ENCODE results near the gene KMT2D.
A peak's percentile ranks its signal among the peaks of the same experiment; 100 is the strongest.

KMT2D gene

GRCh38 chr12:49091056-49091835, 30.7 kb upstream of the KMT2D start:
- H3K23ac ChIP-seq (ENCODE audit: low read length in 2 of 2), result peak overlapping the region in 1 of 2 experiments; percentile 67
- peaks cover 70 to 82% of the 10 kb centered on the region in 2 experiments for H3K27me3 ChIP-seq (ENCODE audit: control insufficient read depth in 1 of 2, insufficient read depth in 1 of 2, low read length in 2 of 2)
- no peak overlapping the region for H3K14ac ChIP-seq (ENCODE audit: low read length in 2 of 2)
- no peak overlapping the region for H3K4ac ChIP-seq (ENCODE audit: low read depth in 1 of 2, low read length in 2 of 2)
- H3K9me3 ChIP-seq (ENCODE audit: control insufficient read depth, low read length), result no peaks in the 10 kb centered on the region
- H3K9ac ChIP-seq (ENCODE audit: low read length), result no peak overlapping the region
- H3K4me1 ChIP-seq (ENCODE audit: control insufficient read depth, insufficient read depth, low read depth, low read length), result peaks cover 38% of the 10 kb centered on the region
- no peak overlapping the region for H2BK12ac ChIP-seq (ENCODE audit: low read length in 2 of 2)
- H4K8ac ChIP-seq (ENCODE audit: low read length), result no peak overlapping the region
- no peak overlapping the region for H4K91ac ChIP-seq (ENCODE audit: low read length)
- H2BK120ac ChIP-seq (ENCODE audit: low read depth, low read length), result no peak overlapping the region
- DNase-seq, result no peak
- no peaks in the 10 kb centered on the region for H3K36me3 ChIP-seq (ENCODE audit: control insufficient read depth in 1 of 2, insufficient read depth in 2 of 2, low read depth in 1 of 2, low read length in 2 of 2)
- H3K27ac ChIP-seq (ENCODE audit: low read length, poor library complexity, severe bottlenecking), result no peak overlapping the region
- 44% methylated on average over 30 of the region's 41 CpGs for WGBS
- H3K18ac ChIP-seq (ENCODE audit: low read depth in 1 of 2, low read length in 2 of 2), result no peak overlapping the region
- H3K79me1 ChIP-seq (replicated peaks; ENCODE audit: low read length, poor library complexity, severe bottlenecking), result no peaks in the 10 kb centered on the region
- H2AFZ ChIP-seq (ENCODE audit: low read depth, low read length), result no peak overlapping the region
- no peak overlapping the region for H2BK15ac ChIP-seq (ENCODE audit: low read depth, poor library complexity, severe bottlenecking)
- no peak overlapping the region for H2BK5ac ChIP-seq (ENCODE audit: low read depth, low read length, poor library complexity, severe bottlenecking)
- H2AK5ac ChIP-seq (ENCODE audit: low read length, severe bottlenecking), result no peak overlapping the region
- H3K4me2 ChIP-seq (ENCODE audit: low read length, poor library complexity, severe bottlenecking), result peak overlapping the region; percentile 77
- peak overlapping the region in 1 of 2 experiments; percentile 68 for H3K4me3 ChIP-seq (ENCODE audit: insufficient read depth in 1 of 2, low read depth in 1 of 2, low read length in 2 of 2)

GRCh38 chr12:49089821-49090773, 29.5 kb upstream of the KMT2D start:
- H4K91ac ChIP-seq (ENCODE audit: low read length), result no peak overlapping the region
- no peaks in the 10 kb centered on the region for H3K79me1 ChIP-seq (replicated peaks; ENCODE audit: low read length, poor library complexity, severe bottlenecking)
- peaks cover 64 to 75% of the 10 kb centered on the region in 2 experiments for H3K27me3 ChIP-seq (ENCODE audit: control insufficient read depth in 1 of 2, insufficient read depth in 1 of 2, low read length in 2 of 2)
- peak; percentile 55 for DNase-seq
- H2BK5ac ChIP-seq (ENCODE audit: low read depth, low read length, poor library complexity, severe bottlenecking), result no peak overlapping the region
- peak overlapping the region in 1 of 2 experiments; percentile 19 for H3K4ac ChIP-seq (ENCODE audit: low read depth in 1 of 2, low read length in 2 of 2)
- peak overlapping the region; percentile 30 for H2AFZ ChIP-seq (ENCODE audit: low read depth, low read length)
- no peaks in the 10 kb centered on the region for H3K36me3 ChIP-seq (ENCODE audit: control insufficient read depth in 1 of 2, insufficient read depth in 2 of 2, low read depth in 1 of 2, low read length in 2 of 2)
- peak overlapping the region in 1 of 2 experiments; percentile 44 for H3K14ac ChIP-seq (ENCODE audit: low read length in 2 of 2)
- H3K27ac ChIP-seq (ENCODE audit: low read length, poor library complexity, severe bottlenecking), result no peak overlapping the region
- H3K18ac ChIP-seq (ENCODE audit: low read depth in 1 of 2, low read length in 2 of 2), result peak overlapping the region in 1 of 2 experiments; percentile 34
- H3K4me1 ChIP-seq (ENCODE audit: control insufficient read depth, insufficient read depth, low read depth, low read length), result peaks cover 38% of the 10 kb centered on the region
- peak overlapping the region in 1 of 2 experiments; percentile 80 for H3K23ac ChIP-seq (ENCODE audit: low read length in 2 of 2)
- no peaks in the 10 kb centered on the region for H3K9me3 ChIP-seq (ENCODE audit: control insufficient read depth, low read length)
- no peak overlapping the region for H2BK120ac ChIP-seq (ENCODE audit: low read depth, low read length)
- H4K8ac ChIP-seq (ENCODE audit: low read length), result no peak overlapping the region
- H2BK12ac ChIP-seq (ENCODE audit: low read length in 2 of 2), result no peak overlapping the region
- peak overlapping the region; percentile 45 to 73 for H3K4me3 ChIP-seq (ENCODE audit: insufficient read depth in 1 of 2, low read depth in 1 of 2, low read length in 2 of 2)
- no peak overlapping the region for H2AK5ac ChIP-seq (ENCODE audit: low read length, severe bottlenecking)
- WGBS, result 8% methylated on average over 86 of the region's 88 CpGs
- H3K9ac ChIP-seq (ENCODE audit: low read length), result no peak overlapping the region
- H2BK15ac ChIP-seq (ENCODE audit: low read depth, poor library complexity, severe bottlenecking), result no peak overlapping the region
- H3K4me2 ChIP-seq (ENCODE audit: low read length, poor library complexity, severe bottlenecking), result peak overlapping the region; percentile 87

GRCh38 chr12:49088932-49089330, 28.3 kb upstream of the KMT2D start:
- WGBS, result 48% methylated on average over 6 of the region's 6 CpGs
- Histone ChIP-seq H2BK120ac (ENCODE audit: low read depth, low read length) (no peak overlapping the region), H3K23ac (ENCODE audit: low read length in 2 of 2) (no peak overlapping the region), H2AFZ (ENCODE audit: low read depth, low read length) (no peak overlapping the region), H2AK5ac (ENCODE audit: low read length, severe bottlenecking) (no peak overlapping the region), H2BK12ac (ENCODE audit: low read length in 2 of 2) (no peak overlapping the region), H4K8ac (ENCODE audit: low read length) (no peak overlapping the region), H4K91ac (ENCODE audit: low read length) (no peak overlapping the region), H3K4me3 (ENCODE audit: insufficient read depth in 1 of 2, low read depth in 1 of 2, low read length in 2 of 2) (no peak overlapping the region), H3K4me1 (ENCODE audit: control insufficient read depth, insufficient read depth, low read depth, low read length) (peaks cover 30% of the 10 kb centered on the region), H3K9me3 (ENCODE audit: control insufficient read depth, low read length) (no peaks in the 10 kb centered on the region), H3K18ac (ENCODE audit: low read depth in 1 of 2, low read length in 2 of 2) (no peak overlapping the region), H3K27me3 (ENCODE audit: control insufficient read depth in 1 of 2, insufficient read depth in 1 of 2, low read length in 2 of 2) (peaks cover 52 to 64% of the 10 kb centered on the region in 2 experiments), H2BK15ac (ENCODE audit: low read depth, poor library complexity, severe bottlenecking) (no peak overlapping the region), H2BK5ac (ENCODE audit: low read depth, low read length, poor library complexity, severe bottlenecking) (no peak overlapping the region), H3K4me2 (ENCODE audit: low read length, poor library complexity, severe bottlenecking) (no peak overlapping the region), H3K27ac (ENCODE audit: low read length, poor library complexity, severe bottlenecking) (no peak overlapping the region), H3K4ac (ENCODE audit: low read depth in 1 of 2, low read length in 2 of 2) (no peak overlapping the region), H3K36me3 (ENCODE audit: control insufficient read depth in 1 of 2, insufficient read depth in 2 of 2, low read depth in 1 of 2, low read length in 2 of 2) (no peaks in the 10 kb centered on the region), H3K14ac (ENCODE audit: low read length in 2 of 2) (no peak overlapping the region), H3K9ac (ENCODE audit: low read length) (no peak overlapping the region), H3K79me1 (replicated peaks; ENCODE audit: low read length, poor library complexity, severe bottlenecking) (no peaks in the 10 kb centered on the region)
- DNase-seq, result no peak
